ENCODE data around the gene HHIPL1. TPM values are rescaled to one million over a fixed set of nuclear protein-coding genes. Genes with fewer than 3 reads are reported as not detected.

The HHIPL1 gene
- total RNA-seq, 1 experiment from 2014 or later = 2.1 TPM

DNA sequence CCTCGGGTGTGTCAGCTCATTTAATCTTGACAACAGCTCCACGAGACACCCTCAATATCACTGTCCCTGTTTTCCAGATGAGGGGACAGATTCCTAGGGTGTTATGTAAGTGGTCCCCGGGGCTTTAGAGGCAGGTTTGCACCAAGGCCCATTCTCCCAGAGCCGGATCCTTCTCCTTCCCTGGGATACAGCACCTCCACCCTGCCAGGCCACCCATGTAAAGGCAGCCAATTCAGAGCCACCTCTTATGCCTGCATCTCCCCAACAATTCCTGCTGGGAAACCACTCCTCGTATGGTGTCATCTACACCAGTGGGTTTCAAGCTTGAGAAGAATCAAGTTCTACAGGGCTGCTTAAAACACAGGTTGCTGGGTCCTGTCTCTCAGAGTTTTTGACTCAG is 35.1 kb downstream of the HHIPL1 start:
- TF ChIP-seq, protein P1, sequence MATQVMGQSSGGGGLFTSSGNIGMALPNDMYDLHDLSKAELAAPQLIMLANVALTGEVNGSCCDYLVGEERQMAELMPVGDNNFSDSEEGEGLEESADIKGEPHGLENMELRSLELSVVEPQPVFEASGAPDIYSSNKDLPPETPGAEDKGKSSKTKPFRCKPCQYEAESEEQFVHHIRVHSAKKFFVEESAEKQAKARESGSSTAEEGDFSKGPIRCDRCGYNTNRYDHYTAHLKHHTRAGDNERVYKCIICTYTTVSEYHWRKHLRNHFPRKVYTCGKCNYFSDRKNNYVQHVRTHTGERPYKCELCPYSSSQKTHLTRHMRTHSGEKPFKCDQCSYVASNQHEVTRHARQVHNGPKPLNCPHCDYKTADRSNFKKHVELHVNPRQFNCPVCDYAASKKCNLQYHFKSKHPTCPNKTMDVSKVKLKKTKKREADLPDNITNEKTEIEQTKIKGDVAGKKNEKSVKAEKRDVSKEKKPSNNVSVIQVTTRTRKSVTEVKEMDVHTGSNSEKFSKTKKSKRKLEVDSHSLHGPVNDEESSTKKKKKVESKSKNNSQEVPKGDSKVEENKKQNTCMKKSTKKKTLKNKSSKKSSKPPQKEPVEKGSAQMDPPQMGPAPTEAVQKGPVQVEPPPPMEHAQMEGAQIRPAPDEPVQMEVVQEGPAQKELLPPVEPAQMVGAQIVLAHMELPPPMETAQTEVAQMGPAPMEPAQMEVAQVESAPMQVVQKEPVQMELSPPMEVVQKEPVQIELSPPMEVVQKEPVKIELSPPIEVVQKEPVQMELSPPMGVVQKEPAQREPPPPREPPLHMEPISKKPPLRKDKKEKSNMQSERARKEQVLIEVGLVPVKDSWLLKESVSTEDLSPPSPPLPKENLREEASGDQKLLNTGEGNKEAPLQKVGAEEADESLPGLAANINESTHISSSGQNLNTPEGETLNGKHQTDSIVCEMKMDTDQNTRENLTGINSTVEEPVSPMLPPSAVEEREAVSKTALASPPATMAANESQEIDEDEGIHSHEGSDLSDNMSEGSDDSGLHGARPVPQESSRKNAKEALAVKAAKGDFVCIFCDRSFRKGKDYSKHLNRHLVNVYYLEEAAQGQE (IDR thresholded peaks at IDR 0.05; ENCODE audit: insufficient read depth in 1 of 2, low read depth in 2 of 2, low read length in 1 of 2) = no peak
- TF ChIP-seq SIN3A (IDR thresholded peaks at IDR 0.05; ENCODE audit: borderline replicate concordance, insufficient read depth, low read depth, low read length) (no peak), TCF7L2 (IDR thresholded peaks at IDR 0.05; ENCODE audit: low read depth, low read length) (no peak), POLR2AphosphoS5 (IDR thresholded peaks at IDR 0.05; ENCODE audit: low read depth, low read length) (no peak)
- TF ChIP-seq, protein P2, sequence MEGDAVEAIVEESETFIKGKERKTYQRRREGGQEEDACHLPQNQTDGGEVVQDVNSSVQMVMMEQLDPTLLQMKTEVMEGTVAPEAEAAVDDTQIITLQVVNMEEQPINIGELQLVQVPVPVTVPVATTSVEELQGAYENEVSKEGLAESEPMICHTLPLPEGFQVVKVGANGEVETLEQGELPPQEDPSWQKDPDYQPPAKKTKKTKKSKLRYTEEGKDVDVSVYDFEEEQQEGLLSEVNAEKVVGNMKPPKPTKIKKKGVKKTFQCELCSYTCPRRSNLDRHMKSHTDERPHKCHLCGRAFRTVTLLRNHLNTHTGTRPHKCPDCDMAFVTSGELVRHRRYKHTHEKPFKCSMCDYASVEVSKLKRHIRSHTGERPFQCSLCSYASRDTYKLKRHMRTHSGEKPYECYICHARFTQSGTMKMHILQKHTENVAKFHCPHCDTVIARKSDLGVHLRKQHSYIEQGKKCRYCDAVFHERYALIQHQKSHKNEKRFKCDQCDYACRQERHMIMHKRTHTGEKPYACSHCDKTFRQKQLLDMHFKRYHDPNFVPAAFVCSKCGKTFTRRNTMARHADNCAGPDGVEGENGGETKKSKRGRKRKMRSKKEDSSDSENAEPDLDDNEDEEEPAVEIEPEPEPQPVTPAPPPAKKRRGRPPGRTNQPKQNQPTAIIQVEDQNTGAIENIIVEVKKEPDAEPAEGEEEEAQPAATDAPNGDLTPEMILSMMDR (IDR thresholded peaks at IDR 0.05) = no peak
- DNase-seq (ENCODE audit: low read depth, low spot score) (no peak), ATAC-seq (no peak)
- POLR2A ChIA-PET = interaction anchor here (0.6 kb wide), 1 partner anchor 38 kb away, joined by 4 read pairs; no protein-coding TSS in a partner anchor
- intact Hi-C loops (cut with micrococcal nuclease; ENCODE audit: unreplicated experiment) = loop anchor here (5.0 kb wide), 1 partner anchor 207 kb away; no protein-coding TSS in a partner anchor
- no peaks in the 10 kb centered on the region for H3K4me1 ChIP-seq (ENCODE audit: control insufficient read depth, insufficient read depth, low read length)
- CTCF ChIA-PET = interaction anchor here (0.6 kb wide), 1 partner anchor 579 kb away, joined by 4 read pairs; no protein-coding TSS in a partner anchor
- BruUV-seq (replicated peaks) = no TSS peak
- no peak overlapping the region for H3K27ac ChIP-seq (ENCODE audit: low read length)
- H3K27me3 ChIP-seq (ENCODE audit: control insufficient read depth, insufficient read depth, low read length) = no peaks in the 10 kb centered on the region
- in situ Hi-C loops (cut with HindIII; ENCODE audit: low pct_unique_long_range_greater_than_20kb, low sequenced_read_pairs) = no loop called here
- no peaks in the 10 kb centered on the region; the same call in 1 of the 2 replicates for H3K36me3 ChIP-seq (ENCODE audit: control insufficient read depth, insufficient read depth, low read length)
- no peak overlapping the region for H3K4me3 ChIP-seq (ENCODE audit: low read depth in 2 of 2, low read length in 2 of 2)
- no peaks in the 10 kb centered on the region for H3K9me3 ChIP-seq (ENCODE audit: control insufficient read depth, insufficient read depth, low read depth, low read length)

DNA sequence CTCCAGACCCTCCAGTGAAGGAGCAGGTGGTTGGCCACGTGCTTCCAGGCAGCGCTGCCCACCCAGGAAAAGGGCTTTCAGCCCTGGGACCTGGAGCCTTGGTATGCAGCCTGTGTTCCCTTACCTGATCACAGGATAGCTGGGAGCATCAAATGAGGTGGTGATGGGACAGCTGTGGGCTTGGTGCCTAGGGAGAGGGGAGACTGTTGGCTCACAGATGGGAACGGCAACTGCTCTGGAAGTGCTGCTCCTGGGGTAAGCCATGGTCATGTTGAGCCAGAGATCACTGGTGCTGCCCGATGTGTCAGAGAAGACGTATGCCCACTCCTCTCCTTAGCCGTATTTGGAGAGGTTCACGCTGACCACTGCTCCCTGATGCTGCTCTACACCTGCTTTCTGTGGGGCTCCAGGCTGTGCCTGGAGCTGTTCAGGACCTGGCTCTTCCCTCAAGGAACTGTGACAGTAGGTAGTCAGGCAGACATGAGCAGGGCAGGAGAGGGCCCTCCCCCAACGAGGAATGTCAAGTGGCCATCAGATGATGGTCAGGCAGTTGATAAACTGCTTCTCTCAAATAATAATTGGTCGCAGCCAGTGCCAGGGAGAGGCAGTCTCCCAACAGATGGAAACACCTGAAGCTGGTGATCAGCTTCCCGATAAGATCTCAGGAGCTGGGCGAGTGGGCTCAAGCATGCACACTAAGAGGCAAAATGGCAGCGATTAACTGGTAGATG is 36.3 kb downstream of the HHIPL1 start:
- no peak for ATAC-seq
- Histone ChIP-seq H3K9me3 (ENCODE audit: control insufficient read depth, insufficient read depth, low read depth, low read length) (no peaks in the 10 kb centered on the region), H3K4me1 (ENCODE audit: control insufficient read depth, insufficient read depth, low read length) (no peaks in the 10 kb centered on the region), H3K27me3 (ENCODE audit: control insufficient read depth, insufficient read depth, low read length) (no peaks in the 10 kb centered on the region; the same call in 1 of the 2 replicates), H3K27ac (ENCODE audit: low read length) (no peak overlapping the region), H3K36me3 (ENCODE audit: control insufficient read depth, insufficient read depth, low read length) (no peaks in the 10 kb centered on the region; the same call in 1 of the 2 replicates), H3K4me3 (ENCODE audit: low read depth in 2 of 2, low read length in 2 of 2) (no peak overlapping the region)
- in situ Hi-C loops (cut with HindIII; ENCODE audit: low pct_unique_long_range_greater_than_20kb, low sequenced_read_pairs) (no loop called here), intact Hi-C loops (cut with micrococcal nuclease; ENCODE audit: unreplicated experiment) (loop anchor here (5.0 kb wide), 1 partner anchor 206 kb away; no protein-coding TSS in a partner anchor)
- BruUV-seq (replicated peaks) = no TSS peak
- TF ChIP-seq, protein P2 (IDR thresholded peaks at IDR 0.05) = no peak
- TF ChIP-seq, protein P1 (IDR thresholded peaks at IDR 0.05; ENCODE audit: insufficient read depth in 1 of 2, low read depth in 2 of 2, low read length in 1 of 2) = no peak
- TF ChIP-seq POLR2AphosphoS5 (IDR thresholded peaks at IDR 0.05; ENCODE audit: low read depth, low read length) (no peak), SIN3A (IDR thresholded peaks at IDR 0.05; ENCODE audit: borderline replicate concordance, insufficient read depth, low read depth, low read length) (no peak), TCF7L2 (IDR thresholded peaks at IDR 0.05; ENCODE audit: low read depth, low read length) (no peak)
- no peak for DNase-seq (ENCODE audit: low read depth, low spot score)
- POLR2A ChIA-PET = interaction anchor here (0.6 kb wide), 1 partner anchor 16 kb away, joined by 8 read pairs; no protein-coding TSS in a partner anchor
- CTCF ChIA-PET = no interaction called here
